Duodenal mucosa (tissue), 2 donors: Measurements from ENCODE around the gene KCNJ10.

ENCODE experiments used
- H3K27ac ChIP-seq: one replicate; pipeline ENCODE4 v1.7.0; 2013; ENCODE audit warnings: low read depth, low read length
- H3K27me3 ChIP-seq, 2 donors: one replicate each; pipeline ENCODE4 v1.7.0; 2013; ENCODE audit warnings: low read length in 2 of 2, control low read depth in 1 of 2; ENCODE audit not compliant: insufficient read depth in 2 of 2, control insufficient read depth in 1 of 2
- H3K36me3 ChIP-seq, 2 donors: one replicate each; pipeline ENCODE4 v1.7.0; 2013; ENCODE audit warnings: low read length in 2 of 2, control low read depth in 1 of 2; ENCODE audit not compliant: insufficient read depth in 2 of 2, control insufficient read depth in 1 of 2
- H3K4me1 ChIP-seq, 2 donors: one replicate each; pipeline ENCODE4 v1.7.0; 2013; ENCODE audit warnings: low read length in 2 of 2, control low read depth in 1 of 2; ENCODE audit not compliant: insufficient read depth in 2 of 2, control insufficient read depth in 1 of 2
- H3K4me3 ChIP-seq, 2 donors: one replicate each; pipeline ENCODE4 v1.7.0; 2013; ENCODE audit warnings: low read length in 2 of 2, low read depth in 1 of 2
- H3K9ac ChIP-seq, 2 donors: one replicate each; pipeline ENCODE4 v1.7.0; 2013; ENCODE audit warnings: low read length in 2 of 2, low read depth in 1 of 2
- H3K9me3 ChIP-seq, 2 donors: one replicate each; pipeline ENCODE4 v1.7.0; 2013; ENCODE audit warnings: low read length in 2 of 2, control low read depth in 1 of 2; ENCODE audit not compliant: control insufficient read depth in 1 of 2

KCNJ10 gene

GRCh38 chr1:160099716-160100375 is 29.9 kb upstream of the KCNJ10 start:
- Histone ChIP-seq H3K4me1 (peaks cover 39 to 54% of the 10 kb centered on the region in 2 donors), H3K9me3 (no peaks in the 10 kb centered on the region), H3K27ac (no peak overlapping the region), H3K9ac (peak overlapping the region in 1 of 2 donors; percentile 93), H3K4me3 (no peak overlapping the region), H3K27me3 (no peaks in the 10 kb centered on the region), H3K36me3 (peaks cover 0 to 3% of the 10 kb centered on the region in 2 donors)

- peaks cover 46 to 55% of the 10 kb centered on the region in 2 donors for H3K4me1 ChIP-seq
- H3K9ac ChIP-seq, result peak overlapping the region; percentile 83 to 93
- no peaks in the 10 kb centered on the region for H3K9me3 ChIP-seq
- peak overlapping the region; percentile 81 to 85 for H3K4me3 ChIP-seq
- H3K36me3 ChIP-seq, result peaks cover 0 to 8% of the 10 kb centered on the region in 2 donors
- H3K27me3 ChIP-seq, result no peaks in the 10 kb centered on the region
- peak overlapping the region; percentile 72 for H3K27ac ChIP-seq
These were observed 29.0 kb upstream of the KCNJ10 start for GRCh38 chr1:160098852-160099561.

- H3K4me1 ChIP-seq, result peaks cover 54 to 60% of the 10 kb centered on the region in 2 donors
- no peaks in the 10 kb centered on the region for H3K27me3 ChIP-seq
- peaks cover 0 to 15% of the 10 kb centered on the region in 2 donors for H3K36me3 ChIP-seq
- peak within 1 kb of the TSS; percentile 72 for H3K27ac ChIP-seq
- peak within 1 kb of the TSS; percentile 85 to 87 for H3K4me3 ChIP-seq
- H3K9ac ChIP-seq, result peak within 1 kb of the TSS; percentile 91 to 93
- no peaks in the 10 kb centered on the region for H3K9me3 ChIP-seq
These were observed 28.2 kb upstream of the KCNJ10 start, which contains the start of gene IGSF8 for GRCh38 chr1:160097911-160098851. TSS of gene IGSF8 (minus strand) at chr1:160098619. CDS start at chr1:160098472, 147 bp downstream.

- Histone ChIP-seq H3K9me3 (no peaks in the 10 kb centered on the region), H3K27ac (no peak overlapping the region), H3K27me3 (no peaks in the 10 kb centered on the region), H3K36me3 (peaks cover 6 to 23% of the 10 kb centered on the region in 2 donors), H3K4me3 (peak overlapping the region; percentile 84 to 87), H3K9ac (peak overlapping the region; percentile 84 to 91), H3K4me1 (peaks cover 62 to 69% of the 10 kb centered on the region in 2 donors)
These were observed 27.4 kb upstream of the KCNJ10 start for GRCh38 chr1:160097151-160097910.

- H3K4me3 ChIP-seq, result peak overlapping the region; percentile 84 to 87
- H3K9ac ChIP-seq, result peak overlapping the region; percentile 84 to 91
- H3K4me1 ChIP-seq, result peaks cover 61 to 73% of the 10 kb centered on the region in 2 donors
- no peaks in the 10 kb centered on the region for H3K9me3 ChIP-seq
- peaks cover 13 to 31% of the 10 kb centered on the region in 2 donors for H3K36me3 ChIP-seq
- no peaks in the 10 kb centered on the region for H3K27me3 ChIP-seq
- H3K27ac ChIP-seq, result no peak overlapping the region
These were observed 26.5 kb upstream of the KCNJ10 start for GRCh38 chr1:160096274-160097116.

- peak overlapping the region in 1 of 2 donors; percentile 25 for H3K4me3 ChIP-seq
- peaks cover 57 to 67% of the 10 kb centered on the region in 2 donors for H3K4me1 ChIP-seq
- H3K27me3 ChIP-seq, result no peaks in the 10 kb centered on the region
- H3K36me3 ChIP-seq, result peaks cover 18 to 41% of the 10 kb centered on the region in 2 donors
- H3K9me3 ChIP-seq, result no peaks in the 10 kb centered on the region
- H3K9ac ChIP-seq, result peak overlapping the region in 1 of 2 donors; percentile 9
- no peak overlapping the region for H3K27ac ChIP-seq
These were observed 25.6 kb upstream of the KCNJ10 start for GRCh38 chr1:160095382-160096105.

GRCh38 chr1:160094806-160095205 is 24.8 kb upstream of the KCNJ10 start:
- no peaks in the 10 kb centered on the region for H3K27me3 ChIP-seq
- peaks cover 57 to 67% of the 10 kb centered on the region in 2 donors for H3K4me1 ChIP-seq
- peaks cover 18 to 42% of the 10 kb centered on the region in 2 donors for H3K36me3 ChIP-seq
- no peaks in the 10 kb centered on the region for H3K9me3 ChIP-seq
- peak overlapping the region in 1 of 2 donors; percentile 33 for H3K4me3 ChIP-seq
- H3K9ac ChIP-seq, result no peak overlapping the region
- no peak overlapping the region for H3K27ac ChIP-seq

GRCh38 chr1:160094291-160094625 is 24.3 kb upstream of the KCNJ10 start:
- Histone ChIP-seq H3K27me3 (no peaks in the 10 kb centered on the region), H3K4me1 (peaks cover 53 to 62% of the 10 kb centered on the region in 2 donors), H3K9me3 (no peaks in the 10 kb centered on the region), H3K36me3 (peaks cover 18 to 42% of the 10 kb centered on the region in 2 donors), H3K27ac (peak overlapping the region; percentile 30), H3K4me3 (peak overlapping the region; percentile 21 to 33), H3K9ac (no peak overlapping the region)
